ENCODE results near the gene AK2. TPM values are rescaled to one million over a fixed set of nuclear protein-coding genes. Genes with fewer than 3 reads are reported as not detected.
A peak's percentile ranks its signal among the peaks of the same experiment; 100 is the strongest.

The AK2 gene
- total and polyA plus RNA-seq, 2 donors (not counting 1 experiment from before 2014, with no cell fraction given): 66.8 to 109 TPM

GRCh38 chr1:32980080-32980479 is 56.6 kb downstream of the AK2 start:
- Histone ChIP-seq H3K36me3 (replicated peaks in 1 of 2; ENCODE audit: control extremely low read depth in 1 of 2, control insufficient read depth in 1 of 2, extremely low read depth in 1 of 2, insufficient read depth in 2 of 2, low read length in 1 of 2) (no peaks in the 10 kb centered on the region), H3K4me2 (replicated peaks; ENCODE audit: low read depth, low read length, poor library complexity, severe bottlenecking) (peak overlapping the region; percentile 81), H4K20me1 (ENCODE audit: control insufficient read depth, insufficient read depth, low read length, poor library complexity, severe bottlenecking) (no peaks in the 10 kb centered on the region), H3K4me1 (ENCODE audit: control insufficient read depth in 2 of 2, insufficient read depth in 2 of 2, low read length in 2 of 2) (peaks cover 34 to 44% of the 10 kb centered on the region in 2 donors), H2AFZ (ENCODE audit: insufficient read depth, low read depth, low read length, poor library complexity, severe bottlenecking) (no peak overlapping the region), H3K4me3 (ENCODE audit: control extremely low read depth in 1 of 5, extremely low read depth in 1 of 5, insufficient read depth in 1 of 5, low read depth in 2 of 5, low read length in 4 of 5) (no peak overlapping the region), H3K79me2 (ENCODE audit: control insufficient read depth, insufficient read depth, low read length) (no peaks in the 10 kb centered on the region), H3K9ac (ENCODE audit: low read length) (no peak overlapping the region), H3K9me3 (ENCODE audit: control extremely low read depth in 1 of 3, control insufficient read depth in 2 of 3, insufficient read depth in 1 of 3, low read length in 2 of 3) (peaks cover 0 to 6% (median 0%) of the 10 kb centered on the region in 3 donors), H3K27ac (ENCODE audit: low read length in 2 of 2) (peak overlapping the region; percentile 70 to 87), H3K27me3 (replicated peaks in 1 of 4; ENCODE audit: control extremely low read depth in 1 of 4, control insufficient read depth in 3 of 4, insufficient read depth in 4 of 4, low read length in 3 of 4) (no peaks in the 10 kb centered on the region)
- H3K27me3 Mint-ChIP-seq: no peaks in the 10 kb centered on the region
- CTCF ChIA-PET: interaction anchor here (0.9 to 2.6 kb wide), 6 partner anchors 12 to 74 kb away, joined by 3 to 13 read pairs (median 6); partner anchors contain the start of gene RNF19B
- peak overlapping the region; percentile 34 for H3K4me3 Mint-ChIP-seq
- DNase-seq (no peak), ATAC-seq (ENCODE audit: low read depth) (no peak)
- WGBS (ENCODE audit: insufficient coverage): over 99% methylated on average over 10 of the region's 10 CpGs
- POLR2A ChIA-PET: interaction anchor here (1.2 to 2.3 kb wide), 6 partner anchors 10 to 163 kb away, joined by 3 to 20 read pairs (median 10); partner anchors contain the start of genes RNF19B, S100PBP and YARS1
- peaks cover 43% of the 10 kb centered on the region for H3K4me1 Mint-ChIP-seq
- H3K27ac Mint-ChIP-seq: peak overlapping the region; percentile 84
- intact Hi-C loops (cut with micrococcal nuclease): no loop called here
- H3K9me3 Mint-ChIP-seq (ENCODE audit: insufficient read depth): no peaks in the 10 kb centered on the region
- TF ChIP-seq, protein P1, sequence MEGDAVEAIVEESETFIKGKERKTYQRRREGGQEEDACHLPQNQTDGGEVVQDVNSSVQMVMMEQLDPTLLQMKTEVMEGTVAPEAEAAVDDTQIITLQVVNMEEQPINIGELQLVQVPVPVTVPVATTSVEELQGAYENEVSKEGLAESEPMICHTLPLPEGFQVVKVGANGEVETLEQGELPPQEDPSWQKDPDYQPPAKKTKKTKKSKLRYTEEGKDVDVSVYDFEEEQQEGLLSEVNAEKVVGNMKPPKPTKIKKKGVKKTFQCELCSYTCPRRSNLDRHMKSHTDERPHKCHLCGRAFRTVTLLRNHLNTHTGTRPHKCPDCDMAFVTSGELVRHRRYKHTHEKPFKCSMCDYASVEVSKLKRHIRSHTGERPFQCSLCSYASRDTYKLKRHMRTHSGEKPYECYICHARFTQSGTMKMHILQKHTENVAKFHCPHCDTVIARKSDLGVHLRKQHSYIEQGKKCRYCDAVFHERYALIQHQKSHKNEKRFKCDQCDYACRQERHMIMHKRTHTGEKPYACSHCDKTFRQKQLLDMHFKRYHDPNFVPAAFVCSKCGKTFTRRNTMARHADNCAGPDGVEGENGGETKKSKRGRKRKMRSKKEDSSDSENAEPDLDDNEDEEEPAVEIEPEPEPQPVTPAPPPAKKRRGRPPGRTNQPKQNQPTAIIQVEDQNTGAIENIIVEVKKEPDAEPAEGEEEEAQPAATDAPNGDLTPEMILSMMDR (IDR thresholded peaks at IDR 0.05): no peak
- TF ChIP-seq EZH2 (IDR thresholded peaks at IDR 0.05; ENCODE audit: borderline replicate concordance, insufficient read depth, low read depth, low read length, poor library complexity, severe bottlenecking): no peak

- ChIA-PET CTCF (no interaction called here), POLR2A (no interaction called here)
- DNase-seq: no peak
- H3K4me1 Mint-ChIP-seq: peaks cover 37% of the 10 kb centered on the region
- ATAC-seq (ENCODE audit: low read depth): no peak
- Histone ChIP-seq H3K36me3 (replicated peaks in 1 of 2; ENCODE audit: control extremely low read depth in 1 of 2, control insufficient read depth in 1 of 2, extremely low read depth in 1 of 2, insufficient read depth in 2 of 2, low read length in 1 of 2) (no peaks in the 10 kb centered on the region), H3K27me3 (replicated peaks in 1 of 4; ENCODE audit: control extremely low read depth in 1 of 4, control insufficient read depth in 3 of 4, insufficient read depth in 4 of 4, low read length in 3 of 4) (no peaks in the 10 kb centered on the region), H3K4me2 (replicated peaks; ENCODE audit: low read depth, low read length, poor library complexity, severe bottlenecking) (no peak overlapping the region), H2AFZ (ENCODE audit: insufficient read depth, low read depth, low read length, poor library complexity, severe bottlenecking) (no peak overlapping the region), H3K9me3 (ENCODE audit: control extremely low read depth in 1 of 3, control insufficient read depth in 2 of 3, insufficient read depth in 1 of 3, low read length in 2 of 3) (peaks cover 0 to 6% (median 0%) of the 10 kb centered on the region in 3 donors), H3K9ac (ENCODE audit: low read length) (no peak overlapping the region), H4K20me1 (ENCODE audit: control insufficient read depth, insufficient read depth, low read length, poor library complexity, severe bottlenecking) (no peaks in the 10 kb centered on the region), H3K4me1 (ENCODE audit: control insufficient read depth in 2 of 2, insufficient read depth in 2 of 2, low read length in 2 of 2) (peaks cover 26 to 33% of the 10 kb centered on the region in 2 donors), H3K4me3 (ENCODE audit: control extremely low read depth in 1 of 5, extremely low read depth in 1 of 5, insufficient read depth in 1 of 5, low read depth in 2 of 5, low read length in 4 of 5) (no peak overlapping the region), H3K79me2 (ENCODE audit: control insufficient read depth, insufficient read depth, low read length) (no peaks in the 10 kb centered on the region), H3K27ac (ENCODE audit: low read length in 2 of 2) (no peak overlapping the region)
- no peaks in the 10 kb centered on the region for H3K27me3 Mint-ChIP-seq
- TF ChIP-seq EZH2 (IDR thresholded peaks at IDR 0.05; ENCODE audit: borderline replicate concordance, insufficient read depth, low read depth, low read length, poor library complexity, severe bottlenecking): no peak
- TF ChIP-seq, protein P1 (IDR thresholded peaks at IDR 0.05): no peak
- peak overlapping the region; percentile 4 for H3K27ac Mint-ChIP-seq
- no peaks in the 10 kb centered on the region for H3K9me3 Mint-ChIP-seq (ENCODE audit: insufficient read depth)
- WGBS (ENCODE audit: insufficient coverage): 100% methylated on average over 1 of the region's 4 CpGs
- H3K4me3 Mint-ChIP-seq: no peak overlapping the region
- intact Hi-C loops (cut with micrococcal nuclease): no loop called here
These were observed 57.8 kb downstream of the AK2 start for GRCh38 chr1:32978854-32979253.
